ENCODE measurements around the gene LBR.
A peak's percentile ranks its signal among the peaks of the same experiment; 100 is the strongest.

LBR gene

DNA sequence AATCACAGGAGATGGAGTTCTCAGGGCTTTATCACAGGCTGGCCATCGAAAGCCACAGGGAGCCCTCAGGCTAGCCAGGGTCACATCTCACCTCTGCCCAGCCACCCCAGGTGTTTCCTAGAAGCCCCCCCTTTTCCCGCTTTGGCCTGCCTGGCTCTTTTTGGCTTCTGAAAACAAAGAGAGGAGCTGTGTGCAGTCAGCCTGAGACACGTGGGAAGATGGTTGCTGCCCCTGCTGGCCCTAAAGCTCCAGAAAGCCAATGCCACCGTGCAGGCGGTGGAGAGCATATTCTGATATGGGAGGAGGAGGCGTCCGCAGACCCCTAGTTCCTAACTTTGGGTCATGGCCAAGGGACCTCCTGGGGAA, 18.7 kb upstream of the LBR start:
- no peak for DNase-seq (ENCODE audit: low read depth)

DNA sequence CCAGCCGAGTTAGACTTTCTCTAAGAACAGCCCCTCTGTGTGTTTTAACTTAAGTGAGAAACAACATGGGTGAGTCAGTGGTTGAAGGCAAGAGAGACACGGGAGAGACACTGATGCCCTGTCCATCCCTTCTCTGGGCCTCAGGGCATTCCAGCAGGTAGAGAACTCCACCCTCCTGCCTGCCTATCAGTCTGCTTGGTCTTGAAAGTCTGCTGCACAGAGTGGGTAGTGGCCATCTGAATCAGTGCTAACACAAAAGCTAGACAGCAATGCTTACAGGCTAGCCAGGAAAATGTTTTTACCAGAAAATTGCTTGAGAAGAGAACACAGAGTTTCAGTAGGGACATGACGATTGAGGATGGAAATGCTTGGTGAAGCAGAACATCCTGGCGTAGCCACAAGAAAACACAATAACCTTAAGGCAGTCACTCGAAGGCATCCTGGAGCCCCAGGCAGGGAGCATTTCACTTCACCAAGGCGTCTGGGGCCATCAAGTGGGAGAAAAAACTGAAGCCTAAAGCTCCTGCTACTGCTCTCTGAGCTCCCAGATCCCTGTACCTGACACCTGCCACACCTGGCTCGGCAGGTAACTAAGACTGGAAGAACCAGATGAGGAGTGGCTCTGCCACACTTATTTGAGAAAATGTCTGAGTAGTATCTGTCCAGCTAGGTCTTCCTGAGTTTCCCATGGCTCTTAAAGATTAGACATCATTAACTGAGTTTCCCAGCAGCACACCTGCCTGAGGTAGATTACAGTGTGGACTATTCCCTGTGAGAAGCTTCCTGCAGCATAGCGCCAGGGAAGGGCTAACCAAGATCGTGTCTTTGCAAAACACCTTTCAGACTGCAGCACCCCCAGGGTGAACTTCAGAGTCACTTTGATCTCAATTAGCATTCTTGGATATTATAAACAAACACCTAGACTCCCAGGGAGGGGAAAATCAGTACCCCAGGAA, 18.1 kb upstream of the LBR start:
- DNase-seq (ENCODE audit: low read depth): no peak

DNA sequence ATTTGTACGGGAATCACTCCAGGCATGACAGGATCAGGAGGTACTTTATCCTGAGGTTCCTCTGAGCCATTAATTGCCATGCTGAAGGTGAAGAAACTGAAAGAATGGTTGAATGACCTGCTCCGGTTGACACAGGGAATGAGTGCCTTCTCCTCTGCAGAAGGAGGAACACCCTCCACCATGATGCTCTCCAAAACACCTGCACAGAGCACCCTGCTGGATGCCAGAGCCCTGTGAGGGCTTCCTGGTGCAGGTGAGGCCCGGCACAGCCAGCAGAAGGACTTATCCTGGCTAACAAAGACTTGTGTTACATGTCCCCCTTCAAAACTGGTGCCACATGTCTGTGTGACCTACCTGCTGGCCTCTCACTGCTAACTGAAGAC, 14.3 kb upstream of the LBR start:
- no peak for DNase-seq (ENCODE audit: low read depth)

DNA sequence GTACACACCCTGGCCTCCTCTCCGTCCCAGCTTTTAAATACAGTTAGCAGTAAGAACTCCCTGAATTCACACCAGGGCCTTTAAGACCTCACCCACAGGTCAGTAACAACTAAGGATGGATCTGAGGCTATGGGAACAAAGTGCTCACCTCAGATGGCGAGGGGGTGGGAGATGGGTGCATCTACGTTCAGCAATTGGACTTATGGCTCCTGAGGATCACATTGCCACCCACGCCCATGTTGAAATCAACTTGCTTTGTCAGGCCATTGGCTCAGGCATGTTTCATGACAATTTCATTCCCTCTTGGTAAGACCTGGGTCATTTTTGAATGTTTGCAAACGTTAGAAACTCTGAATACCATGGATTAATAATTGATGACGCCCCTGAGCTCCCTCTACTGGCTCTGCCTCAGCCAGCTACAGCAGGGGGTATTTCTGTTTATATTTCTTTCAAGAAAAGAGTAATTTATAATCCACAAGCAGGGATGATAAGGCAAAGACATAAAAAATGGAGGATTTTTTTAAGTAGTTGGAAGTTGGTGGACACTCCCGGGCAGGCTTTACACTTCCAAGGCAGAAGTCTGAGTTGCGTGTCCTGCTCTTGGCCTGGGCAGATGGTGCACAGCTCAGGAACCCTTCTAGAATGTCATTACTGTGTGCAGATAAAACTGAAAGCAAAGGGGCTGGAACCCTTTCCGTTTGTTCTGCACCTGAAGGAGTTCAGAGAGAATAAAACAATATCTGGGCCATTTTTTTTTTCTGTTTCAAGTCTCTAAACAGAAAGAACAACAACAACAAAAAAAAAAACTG, 13.7 kb upstream of the LBR start:
- DNase-seq (ENCODE audit: low read depth): no peak

DNA sequence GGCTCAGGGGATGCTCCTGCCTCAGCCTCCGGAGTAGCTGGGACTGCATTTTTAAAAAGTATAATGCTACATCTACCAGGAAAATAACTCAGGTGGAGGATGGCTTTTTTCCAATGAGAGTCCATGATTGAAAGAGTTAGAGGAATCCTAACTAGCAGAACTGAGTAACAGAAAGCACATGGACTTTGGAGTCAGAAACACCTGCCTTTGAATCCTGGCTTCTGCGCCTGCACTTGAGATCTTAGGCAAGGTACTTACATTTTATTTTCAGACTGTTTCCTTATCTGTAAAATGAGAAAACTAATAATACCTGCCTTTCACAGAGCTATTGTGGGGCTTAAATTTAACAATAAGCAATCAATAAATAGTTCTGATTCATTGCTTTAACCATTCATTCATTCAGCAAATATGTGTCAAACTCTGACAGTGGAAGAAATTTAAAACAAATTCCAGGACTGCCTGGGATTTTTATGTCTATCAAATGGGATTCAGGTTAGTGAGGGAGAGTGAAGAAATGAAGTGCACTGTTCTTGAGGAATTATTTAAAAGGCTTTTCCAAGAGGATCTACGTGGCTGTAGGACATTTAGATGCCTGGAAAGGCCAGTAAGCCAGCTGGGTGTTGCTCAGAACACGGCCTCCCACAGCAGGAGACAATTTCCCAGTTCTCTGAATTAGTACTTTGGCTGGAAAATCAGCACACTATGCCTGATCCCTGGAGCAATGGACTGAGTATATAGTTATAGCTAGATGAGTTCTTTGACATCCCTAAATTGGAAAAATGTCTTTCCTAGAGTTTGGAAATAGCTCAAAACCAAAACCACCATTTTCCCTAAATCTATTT, 12.8 kb upstream of the LBR start:
- DNase-seq (ENCODE audit: low read depth): no peak

DNA sequence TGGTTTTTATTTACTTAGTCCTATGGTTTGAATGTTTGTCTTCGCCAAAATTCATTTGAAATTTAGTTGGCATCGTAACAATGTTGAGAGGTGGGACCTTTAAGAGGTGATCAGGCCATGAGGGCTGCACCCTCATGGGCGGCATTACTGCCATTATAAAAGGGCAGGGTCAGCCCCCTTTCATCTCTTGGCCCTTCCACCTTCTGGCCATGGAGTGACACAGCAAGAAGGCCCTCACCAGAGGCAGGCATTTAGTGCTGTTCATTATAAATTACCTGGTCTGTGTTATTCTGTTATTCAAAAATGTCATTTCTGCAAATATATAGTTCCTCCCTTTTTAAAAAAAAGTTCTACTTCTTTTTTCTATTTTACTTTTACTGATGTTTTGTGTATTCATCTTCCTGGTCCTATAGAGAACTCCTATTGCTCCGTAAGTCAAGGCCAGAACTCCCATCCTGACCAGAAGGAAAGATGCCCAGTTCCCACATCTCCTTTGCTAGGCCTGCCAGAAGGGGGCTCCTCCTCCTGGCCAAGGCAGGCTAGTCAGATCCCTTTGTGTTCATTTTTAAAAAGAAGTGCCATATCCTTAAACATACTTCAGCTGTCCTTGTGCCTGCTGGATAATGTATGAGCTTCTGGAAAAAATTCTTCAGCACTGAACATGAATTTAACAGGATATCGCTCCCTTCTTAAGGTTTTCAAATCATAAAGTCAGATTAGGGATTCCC, 10.0 kb upstream of the LBR start:
- no peak for DNase-seq (ENCODE audit: low read depth)

DNA sequence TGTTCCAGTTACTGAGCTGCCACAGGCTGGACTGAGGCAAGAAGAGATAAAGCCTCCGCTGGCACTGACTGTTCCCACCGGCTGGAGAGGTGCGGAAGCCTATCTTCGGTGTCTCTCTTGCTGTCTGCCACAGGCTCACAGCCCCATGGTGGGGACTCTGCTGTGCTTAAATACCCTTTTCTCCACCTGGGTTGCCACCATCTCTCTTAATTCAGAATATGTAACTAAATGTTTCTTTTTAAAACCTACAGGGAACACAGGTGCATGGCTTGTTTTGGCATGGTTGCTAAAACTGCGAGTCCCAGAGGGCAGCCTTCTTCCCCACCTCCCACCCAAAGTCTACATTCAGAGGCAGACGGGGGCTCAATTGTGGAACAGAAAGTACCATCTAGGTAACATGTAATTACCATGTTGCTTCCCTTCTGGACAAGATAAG, 8.1 kb upstream of the LBR start:
- DNase-seq (ENCODE audit: low read depth): no peak

DNA sequence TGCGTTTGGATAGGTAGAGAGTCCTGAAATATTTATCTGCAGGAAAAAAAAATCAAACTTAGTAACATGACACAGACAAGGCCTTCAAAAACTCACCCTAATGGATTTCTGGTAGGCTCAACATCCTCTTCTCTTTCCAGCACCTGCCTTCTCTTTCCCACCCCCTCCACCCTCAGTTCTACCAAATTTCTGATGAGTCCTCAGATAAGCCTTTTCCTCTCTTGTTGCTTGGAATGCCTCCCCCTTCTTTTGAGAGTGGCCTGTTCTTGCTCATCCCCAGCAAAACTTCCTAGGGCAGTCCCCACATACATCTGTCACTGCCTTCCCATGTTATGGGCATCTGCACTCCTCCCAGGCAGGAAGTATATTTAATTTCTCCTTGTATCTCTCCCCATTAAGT, 7.6 kb upstream of the LBR start:
- DNase-seq (ENCODE audit: low read depth): no peak

DNA sequence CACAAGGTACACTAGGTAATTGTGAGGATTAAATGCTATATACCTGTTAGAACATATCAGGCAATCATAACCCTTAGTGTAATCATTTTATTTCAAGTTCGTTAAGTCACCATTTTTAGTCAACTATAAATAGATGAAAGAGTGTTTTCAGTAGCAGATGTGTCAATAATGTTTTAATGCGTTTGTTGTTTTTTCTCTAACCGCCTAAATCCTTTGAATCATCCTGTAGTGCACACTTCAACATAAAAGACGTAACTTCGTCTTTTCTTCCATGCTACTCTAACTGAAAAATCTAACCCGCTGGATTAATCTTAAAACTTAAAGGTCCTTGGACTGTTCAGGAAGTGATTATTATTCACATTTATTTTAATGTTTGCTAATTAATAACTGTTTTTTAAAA, 7.2 kb upstream of the LBR start:
- no peak for DNase-seq (ENCODE audit: low read depth)

DNA sequence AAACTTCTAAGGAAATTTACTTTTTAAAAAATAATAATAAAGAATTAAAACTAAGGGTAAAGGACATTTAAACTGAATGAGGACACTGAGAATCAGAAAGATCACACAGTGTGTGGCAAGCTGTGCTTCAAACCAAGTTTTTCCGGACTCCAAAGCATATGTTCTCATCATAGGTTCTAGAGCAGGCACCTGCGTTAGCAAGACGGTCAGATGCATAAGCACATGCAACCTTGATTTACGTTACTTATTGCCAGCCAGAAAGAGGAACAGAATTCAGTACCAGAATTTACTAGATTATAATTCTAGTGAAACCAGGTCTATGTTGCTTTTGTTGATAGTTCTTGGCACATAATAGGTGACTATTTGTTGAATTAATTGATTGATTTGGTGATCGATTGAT, 6.2 kb upstream of the LBR start:
- no peak for DNase-seq (ENCODE audit: low read depth)

DNA sequence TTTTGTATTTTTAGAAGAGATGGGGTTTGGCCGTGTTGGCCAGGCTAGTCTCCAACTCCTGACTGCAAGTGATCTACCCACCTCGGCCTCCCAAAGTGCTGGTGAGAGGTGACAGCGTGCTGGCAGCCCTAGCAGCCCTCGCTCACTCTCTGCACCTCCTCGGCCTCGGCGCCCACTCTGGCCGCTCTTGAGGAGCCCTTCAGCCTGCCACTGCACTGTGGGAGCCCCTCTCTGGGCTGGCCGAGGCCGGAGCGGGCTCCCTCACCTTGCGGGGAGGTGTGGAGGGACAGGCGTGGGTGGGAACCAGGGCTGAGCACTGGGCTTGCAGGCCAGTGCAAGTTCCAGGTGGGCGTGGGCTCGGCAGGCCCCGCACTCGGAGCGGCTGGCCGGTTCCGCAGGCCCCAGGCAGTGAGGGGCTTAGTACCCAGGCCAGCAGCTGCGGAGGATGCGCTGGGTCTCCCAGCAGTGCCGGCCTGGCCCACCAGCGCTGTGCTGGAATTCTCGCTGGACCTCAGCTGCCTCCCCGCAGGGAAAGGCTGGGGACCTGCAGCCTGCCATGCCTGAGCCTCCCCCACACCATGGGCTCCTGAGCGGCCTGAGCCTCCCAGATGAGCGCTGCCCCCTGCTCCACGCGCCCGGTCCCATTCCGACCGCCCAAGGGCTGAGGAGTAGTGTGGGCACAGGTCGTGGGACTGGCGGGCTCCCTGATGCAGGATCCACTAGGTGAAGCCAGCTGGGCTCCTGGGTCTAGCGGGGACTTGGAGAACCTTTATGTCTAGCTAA, 3.4 kb upstream of the LBR start:
- no peak for DNase-seq (ENCODE audit: low read depth)

DNA sequence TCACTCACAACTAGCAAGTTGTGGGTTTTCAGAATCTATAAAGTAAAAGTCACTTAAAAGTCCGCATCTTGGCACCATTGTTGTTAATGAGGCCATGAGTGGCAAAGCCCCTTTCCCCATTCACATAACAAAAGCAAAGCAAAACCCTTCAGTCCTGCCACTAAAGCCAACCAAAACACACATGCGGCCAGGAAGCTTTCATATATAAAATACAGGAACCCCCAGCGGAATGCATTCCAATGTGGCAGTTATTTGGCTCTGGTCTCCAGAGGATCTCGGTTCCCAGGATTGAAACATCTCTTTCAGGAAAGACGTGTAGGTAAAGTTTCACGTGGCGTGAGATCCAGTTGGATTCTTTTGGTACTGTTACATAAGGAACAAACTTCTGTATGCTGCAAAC, 2.5 kb upstream of the LBR start:
- DNase-seq (ENCODE audit: low read depth): no peak

DNA sequence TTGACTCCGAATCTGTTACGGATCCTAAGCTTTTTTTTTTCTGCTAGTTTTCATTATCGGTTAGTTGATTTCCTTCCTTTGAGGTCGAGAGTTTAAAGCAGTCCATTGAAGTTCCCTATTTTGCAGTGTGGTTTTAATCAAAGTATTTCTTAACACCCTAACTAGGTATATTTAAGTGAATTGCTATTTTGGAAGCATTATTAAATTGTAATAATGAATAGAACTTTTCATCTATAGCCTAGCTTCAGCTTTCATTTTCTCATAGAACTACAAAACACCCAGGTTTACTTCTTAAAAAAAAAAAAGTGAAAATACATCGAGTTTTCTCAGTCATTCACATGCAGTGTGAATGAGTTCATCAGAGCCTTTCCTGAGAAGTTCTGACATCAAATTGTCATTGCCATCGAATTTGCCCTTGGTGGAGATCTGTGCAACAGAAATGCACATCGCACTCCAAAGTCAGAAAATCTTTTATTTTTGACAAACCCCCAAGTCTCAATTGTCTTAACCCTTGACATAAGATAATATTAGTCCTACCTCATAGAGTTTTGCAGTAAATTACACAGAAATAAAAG, 1.1 kb upstream of the LBR start:
- DNase-seq (ENCODE audit: low read depth): no peak

DNA sequence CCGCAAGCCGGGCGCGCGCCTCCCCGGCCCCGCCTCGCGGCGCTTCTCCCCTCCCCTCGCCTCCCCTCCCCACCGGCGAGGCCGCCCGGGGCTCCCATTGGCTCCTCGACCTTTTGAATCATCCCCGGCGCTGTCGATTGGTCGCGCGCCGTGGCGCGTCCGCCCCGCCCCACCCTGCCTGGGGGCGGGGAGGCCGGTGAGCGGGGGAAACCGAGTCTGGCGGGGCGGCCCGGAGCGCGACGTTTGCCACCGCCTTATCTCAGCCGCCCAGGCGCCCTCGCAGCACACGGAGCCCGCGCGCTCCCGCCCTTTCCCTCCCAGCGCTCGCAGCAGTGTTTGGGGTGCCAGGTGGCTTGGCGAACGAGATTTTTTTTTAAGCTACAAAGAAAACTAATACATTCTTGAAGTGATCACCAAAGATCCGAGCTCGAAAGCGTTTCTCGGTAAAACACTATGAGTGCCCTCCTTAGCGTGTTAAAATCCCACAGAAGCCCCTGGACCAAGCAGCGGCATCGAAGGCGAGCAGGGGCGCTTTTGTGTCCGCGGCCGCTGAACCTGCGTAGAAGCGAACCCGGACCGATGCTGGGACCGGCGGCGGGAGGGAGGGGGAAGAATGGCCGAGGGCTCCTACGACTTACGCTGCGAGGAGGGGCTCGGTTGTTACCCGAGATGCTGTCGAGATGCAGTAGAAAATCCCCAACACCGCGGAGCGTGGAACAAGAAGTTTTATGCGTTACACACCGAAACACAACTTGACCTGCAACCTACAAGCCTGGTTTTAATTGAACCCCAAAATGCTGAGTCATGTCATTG, 436 bp upstream of the LBR start:
- peak; percentile 89 for DNase-seq (ENCODE audit: low read depth)

DNA sequence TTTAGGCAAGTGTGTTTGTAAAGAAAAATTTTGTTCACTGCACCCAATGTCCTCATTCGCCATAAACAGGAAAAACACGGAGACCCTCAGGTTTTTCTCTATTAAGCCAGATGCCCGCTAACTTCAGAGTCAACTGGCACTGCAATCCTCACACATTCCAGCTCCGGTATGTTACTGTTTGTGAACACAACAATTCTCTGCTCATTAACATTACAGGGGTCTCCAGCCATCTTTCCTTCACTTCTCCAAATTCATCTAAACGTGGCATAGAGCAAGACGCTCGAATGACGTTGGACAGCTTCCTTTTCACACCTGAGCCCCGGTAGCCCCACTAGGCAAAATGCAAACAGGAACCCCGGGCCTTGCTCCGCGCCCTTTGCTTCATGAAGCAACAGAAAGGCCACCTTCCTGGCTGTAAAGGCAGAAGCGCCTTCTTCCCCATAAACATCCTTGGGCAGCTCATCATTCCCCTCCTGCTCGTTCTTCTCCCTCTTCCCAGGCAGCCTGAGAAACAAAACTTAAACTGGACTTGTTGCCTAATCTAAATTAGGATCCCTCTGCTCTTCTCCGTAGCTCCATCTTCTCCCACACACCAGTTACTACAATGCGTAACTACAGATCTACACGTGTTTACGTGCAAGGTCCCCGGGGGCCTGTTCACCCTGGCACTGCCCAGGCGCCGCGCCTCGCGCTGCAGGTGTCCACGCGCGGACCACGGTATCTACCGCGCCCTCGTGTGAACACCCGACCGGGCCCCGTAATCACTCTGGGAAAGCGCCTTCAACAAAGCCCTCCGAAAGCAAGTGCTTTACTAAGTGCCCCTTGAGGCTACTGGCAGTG, 1.2 kb downstream of the LBR start:
- DNase-seq (ENCODE audit: low read depth): peak; percentile 31

DNA sequence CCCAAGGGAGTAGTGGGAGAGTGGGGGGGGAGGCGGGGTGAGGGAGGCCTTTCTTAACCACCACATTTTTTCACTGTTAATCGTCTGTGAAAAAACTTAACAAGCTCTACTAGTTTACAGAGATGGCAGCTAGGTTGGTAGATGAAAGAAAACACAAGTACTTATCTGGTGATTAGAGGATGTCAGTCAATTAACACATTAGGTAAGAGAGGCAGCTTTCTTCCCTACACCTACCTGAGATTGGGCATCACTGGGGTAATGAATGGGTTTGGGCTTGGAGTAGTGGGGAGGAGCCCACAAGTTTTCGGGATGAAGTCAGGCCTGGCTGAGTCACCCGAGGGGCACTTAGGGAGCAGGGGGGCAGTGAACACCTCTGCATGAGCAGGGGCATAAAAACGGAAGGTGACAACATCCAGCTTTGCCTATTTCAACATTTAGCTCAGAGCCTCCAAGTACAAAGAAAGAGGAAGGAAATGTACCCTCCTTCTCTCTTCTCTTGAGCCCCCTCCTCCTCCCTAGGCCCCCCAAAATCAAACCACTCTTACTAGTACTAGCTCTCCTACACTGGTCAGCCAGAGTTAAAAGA, 2.5 kb downstream of the LBR start:
- DNase-seq (ENCODE audit: low read depth): peak; percentile 11

DNA sequence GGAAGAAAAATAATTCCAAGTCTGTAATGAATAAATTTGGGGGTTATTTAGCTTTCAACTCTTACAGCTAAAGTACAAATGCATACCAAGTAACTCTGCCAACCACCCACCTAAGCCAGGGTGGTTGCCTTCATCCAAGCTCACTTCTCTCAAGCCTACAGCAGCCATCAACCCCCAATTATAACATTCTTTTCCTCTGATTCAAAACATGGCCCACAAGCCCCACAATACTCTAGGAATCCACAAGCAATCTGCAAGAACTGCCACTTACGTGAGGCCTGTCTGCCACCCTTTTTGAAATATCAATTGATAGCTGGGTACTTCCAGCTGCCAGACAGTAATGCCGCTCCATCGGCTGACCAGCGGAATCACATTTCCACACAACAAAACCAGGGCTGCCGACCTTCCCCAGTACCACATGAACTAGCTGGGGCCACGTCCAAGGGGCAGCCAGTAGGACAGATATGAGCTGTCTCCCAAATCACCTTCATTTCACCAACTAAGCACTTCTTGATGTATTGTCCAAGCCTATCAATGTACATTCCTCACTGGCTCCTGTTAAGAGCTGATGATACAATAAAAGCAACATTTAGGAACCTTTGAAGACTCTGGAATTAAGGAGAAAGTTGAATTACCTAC, 3.2 kb downstream of the LBR start:
- no peak for DNase-seq (ENCODE audit: low read depth)

DNA sequence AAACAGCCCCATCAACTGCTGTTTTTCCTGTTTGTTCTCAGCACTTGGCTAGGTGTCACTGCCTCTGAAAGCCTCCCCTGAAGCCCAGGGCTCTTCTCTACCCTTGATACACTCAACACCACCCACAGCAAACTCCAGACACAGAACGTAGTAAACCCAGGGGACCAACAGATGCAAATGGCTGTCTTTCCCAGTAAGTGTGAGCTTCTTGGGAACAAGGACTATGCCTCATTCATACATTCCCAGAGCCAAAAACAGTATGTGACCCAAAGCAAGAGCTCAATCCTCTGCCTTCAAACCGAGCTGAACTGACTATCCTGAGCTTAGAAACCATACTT, 4.4 kb downstream of the LBR start:
- DNase-seq (ENCODE audit: low read depth): no peak
